NT2/D1 (cell line): ENCODE measurements around the gene GHITM.

Source experiments
- DNase-seq: peaks from one replicate; pipeline ENCODE4 v3.0.0-alpha.2; 2011; ENCODE audit warnings: low read depth, low spot score
- H3K27me3 ChIP-seq: 2 replicates; pipeline ENCODE4 v1.6.0; 2011; ENCODE audit warnings: mild to moderate bottlenecking; ENCODE audit not compliant: insufficient read length, insufficient read depth
- H3K36me3 ChIP-seq: 2 replicates; pipeline ENCODE4 v1.6.1; 2011; ENCODE audit warnings: mild to moderate bottlenecking, low read length, mixed read lengths; ENCODE audit not compliant: insufficient read depth, insufficient read length
- H3K4me1 ChIP-seq: 2 replicates; pipeline ENCODE4 v1.5.1; 2011; ENCODE audit not compliant: insufficient read depth, insufficient read length
- H3K4me3 ChIP-seq: 2 replicates; pipeline ENCODE4 v1.5.1; 2011; ENCODE audit warnings: low read depth; ENCODE audit not compliant: insufficient read length
- H3K9ac ChIP-seq: 2 replicates; pipeline ENCODE4 v1.6.0; 2011; ENCODE audit warnings: low read depth; ENCODE audit not compliant: insufficient read length
- H3K9me3 ChIP-seq: 2 replicates; pipeline ENCODE4 v1.5.1; 2011; ENCODE audit warnings: mild to moderate bottlenecking, low read length; ENCODE audit not compliant: insufficient read depth
- SUZ12 ChIP-seq: IDR thresholded peaks from 2 replicates; pipeline ENCODE4 v1.6.1; 2011; ENCODE audit not compliant: insufficient read length, insufficient read depth; ENCODE audit errors: extremely low read depth
- YY1 ChIP-seq: IDR thresholded peaks from 2 replicates; pipeline ENCODE4 v1.6.1; 2011; ENCODE audit not compliant: insufficient read length, insufficient read depth
- ZNF274 ChIP-seq: IDR thresholded peaks from 2 replicates; pipeline ENCODE4 v1.6.1; 2011; ENCODE audit warnings: mild to moderate bottlenecking, low read depth, low read length

The GHITM gene

GRCh38 chr10:84197643-84198042 lies 58.3 kb downstream of the GHITM start:
- Histone ChIP-seq H3K4me3 (no peak overlapping the region), H3K27me3 (peaks cover 28% of the 10 kb centered on the region), H3K9ac (no peak overlapping the region), H3K36me3 (no peaks in the 10 kb centered on the region), H3K9me3 (no peaks in the 10 kb centered on the region), H3K4me1 (peaks cover 6% of the 10 kb centered on the region)
- no peak for DNase-seq
- no peak for TF ChIP-seq ZNF274
- no peak for TF ChIP-seq YY1
- no peak for TF ChIP-seq SUZ12

DNA sequence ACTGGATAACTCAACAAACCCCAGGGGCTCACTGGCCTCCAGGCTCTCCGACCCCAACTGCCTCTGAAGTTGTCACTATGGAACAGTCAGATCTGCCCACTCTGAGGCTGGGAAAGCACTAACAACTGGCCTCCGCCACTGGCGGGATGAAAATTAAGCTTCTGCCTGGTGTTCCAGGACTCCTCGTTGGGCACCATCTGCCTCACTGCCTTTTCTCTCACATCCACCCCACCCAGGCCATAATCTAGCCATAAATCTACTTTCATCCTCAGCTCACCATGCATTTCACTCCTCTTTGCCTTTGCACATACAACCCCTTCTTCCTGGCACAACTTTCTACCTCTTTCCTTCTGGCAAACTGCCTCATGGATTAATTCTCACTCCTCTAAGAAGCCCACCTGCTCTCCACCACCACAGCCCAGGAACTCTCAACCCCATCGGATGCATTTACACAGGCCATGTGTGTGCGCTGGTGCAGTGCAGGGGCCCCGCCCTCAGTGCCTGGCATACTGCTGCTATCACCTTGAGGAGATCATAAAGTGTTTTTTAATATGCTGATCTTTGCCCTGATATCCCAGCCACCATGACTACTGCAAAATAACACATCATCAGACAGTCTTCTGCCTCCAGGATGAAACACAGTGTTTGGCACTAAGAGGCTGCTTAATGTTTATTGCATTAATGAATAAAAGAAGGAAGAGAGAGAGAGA lies 59.1 kb downstream of the GHITM start:
- Histone ChIP-seq H3K4me1 (peaks cover 6% of the 10 kb centered on the region), H3K4me3 (no peak overlapping the region), H3K9ac (no peak overlapping the region), H3K36me3 (no peaks in the 10 kb centered on the region), H3K9me3 (no peaks in the 10 kb centered on the region), H3K27me3 (peaks cover 20% of the 10 kb centered on the region)
- no peak for DNase-seq
- TF ChIP-seq SUZ12 (no peak), ZNF274 (no peak), YY1 (no peak)

GRCh38 chr10:84200537-84201243 lies 61.4 kb downstream of the GHITM start:
- DNase-seq = no peak

DNA sequence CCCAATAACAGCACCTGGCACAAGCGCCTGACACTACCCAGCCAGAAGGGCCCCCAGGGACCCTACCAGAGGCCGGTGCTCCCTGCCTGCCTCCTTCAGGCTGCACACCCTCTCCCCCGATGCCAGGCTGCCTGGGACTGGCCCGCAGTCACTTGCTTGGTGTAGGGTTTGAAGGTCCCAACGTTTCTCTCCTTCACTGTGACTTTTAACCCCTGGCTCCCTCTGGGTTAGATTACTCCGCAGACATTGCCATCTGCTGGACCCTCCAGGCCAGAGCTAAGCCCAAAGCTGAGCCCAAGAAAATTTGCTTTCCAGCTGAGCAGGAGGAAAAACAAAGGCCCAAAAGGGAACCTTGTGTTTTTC lies 61.9 kb downstream of the GHITM start:
- no peaks in the 10 kb centered on the region for H3K36me3 ChIP-seq
- H3K4me1 ChIP-seq = no peaks in the 10 kb centered on the region
- H3K9ac ChIP-seq = no peak overlapping the region
- no peak for DNase-seq
- no peaks in the 10 kb centered on the region for H3K27me3 ChIP-seq
- TF ChIP-seq YY1 = no peak
- no peak for TF ChIP-seq ZNF274
- no peak for TF ChIP-seq SUZ12
- no peak overlapping the region for H3K4me3 ChIP-seq
- no peaks in the 10 kb centered on the region for H3K9me3 ChIP-seq

More at GRCh38 chr10:84200537-84201243, 61.4 kb downstream of the GHITM start:
- no peaks in the 10 kb centered on the region for H3K36me3 ChIP-seq
- H3K9ac ChIP-seq = no peak overlapping the region
- no peaks in the 10 kb centered on the region for H3K9me3 ChIP-seq
- H3K4me1 ChIP-seq = peaks cover under 1% of the 10 kb centered on the region
- no peak for TF ChIP-seq YY1
- TF ChIP-seq SUZ12 = no peak
- no peak for TF ChIP-seq ZNF274
- H3K4me3 ChIP-seq = no peak overlapping the region
- no peaks in the 10 kb centered on the region for H3K27me3 ChIP-seq

DNA sequence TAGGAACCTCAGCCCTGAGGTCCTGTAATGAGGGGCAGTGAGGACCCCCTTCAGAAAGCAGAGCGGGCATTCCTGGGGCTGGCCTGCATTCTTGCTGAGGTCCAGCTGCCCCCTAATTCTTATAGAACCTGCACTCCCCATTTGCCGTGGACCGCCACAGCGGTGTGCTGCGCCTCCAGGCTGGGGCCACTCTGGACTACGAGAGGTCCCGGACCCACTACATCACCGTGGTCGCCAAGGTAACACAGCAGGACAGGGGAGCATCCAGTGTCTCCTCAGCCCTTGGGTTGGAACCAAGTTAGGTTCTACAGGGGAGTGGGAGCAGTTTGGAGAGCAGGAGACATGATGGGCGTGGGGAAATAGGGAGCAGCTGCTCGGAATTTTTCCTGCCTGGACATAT lies 62.4 kb downstream of the GHITM start:
- Histone ChIP-seq H3K9ac (no peak overlapping the region), H3K9me3 (no peaks in the 10 kb centered on the region), H3K4me1 (no peaks in the 10 kb centered on the region), H3K27me3 (no peaks in the 10 kb centered on the region), H3K36me3 (no peaks in the 10 kb centered on the region), H3K4me3 (no peak overlapping the region)
- no peak for DNase-seq
- TF ChIP-seq YY1 (no peak), SUZ12 (no peak), ZNF274 (no peak)

DNA sequence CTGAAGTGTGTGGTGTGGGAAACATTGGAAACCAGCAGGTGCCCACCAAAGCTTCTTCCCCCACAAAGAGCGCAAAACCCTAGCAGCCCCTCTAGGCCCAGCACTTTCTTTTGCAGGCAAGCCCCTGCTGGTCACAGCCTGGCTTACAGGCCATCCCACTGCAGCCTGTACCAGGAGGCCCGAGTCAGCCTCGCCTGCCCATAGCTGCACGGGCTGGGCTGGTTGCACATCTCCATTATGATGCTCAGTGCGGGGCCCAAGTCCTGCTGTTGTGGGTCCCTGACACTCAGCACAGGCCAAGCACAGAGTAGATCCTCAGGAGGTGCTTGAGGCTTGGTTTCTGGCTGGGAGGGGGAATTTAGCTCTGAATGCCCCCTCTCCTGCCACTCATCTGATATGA lies 63.0 kb downstream of the GHITM start:
- TF ChIP-seq YY1 (no peak), SUZ12 (no peak), ZNF274 (no peak)
- H3K4me3 ChIP-seq = no peak overlapping the region
- no peaks in the 10 kb centered on the region for H3K27me3 ChIP-seq

More for the DNA sequence above, 63.0 kb downstream of the GHITM start:
- no peak for DNase-seq
- Histone ChIP-seq H3K36me3 (no peaks in the 10 kb centered on the region), H3K4me1 (no peaks in the 10 kb centered on the region), H3K9me3 (no peaks in the 10 kb centered on the region), H3K9ac (no peak overlapping the region)
